CD4-positive, CD25-positive, alpha-beta regulatory T cell (primary cell): Measurements from ENCODE around the gene ETV6. TPM values are rescaled to one million over a fixed set of nuclear protein-coding genes. Genes with fewer than 3 reads are reported as not detected.

Source experiments
- ATAC-seq, 2 donors: fragments of 150-1000 bp; cut with Tn5 transposase; one replicate each; pipeline ENCODE4 v1.10.0; 2021; ENCODE audit warnings: low read depth in 2 of 2, moderate number of reproducible peaks in 2 of 2, moderate library complexity in 1 of 2
- DNase-seq, 3 donors: peaks; one replicate each; pipeline versions ENCODE4 v3.0.0 to v3.0.0-alpha.2; 2012 to 2022; ENCODE audit warnings: mixed read lengths in 1 of 3
- H3K27ac ChIP-seq: one replicate; pipeline ENCODE4 v1.7.0; 2013; ENCODE audit warnings: mild to moderate bottlenecking, low read length; ENCODE audit not compliant: insufficient read depth, poor library complexity, severe bottlenecking
- H3K27me3 ChIP-seq: one replicate; pipeline ENCODE4 v1.7.0; 2013; ENCODE audit warnings: low read length; ENCODE audit not compliant: control insufficient read depth, insufficient read depth
- H3K36me3 ChIP-seq: one replicate; pipeline ENCODE4 v1.7.0; 2013; ENCODE audit warnings: mild to moderate bottlenecking, low read length, moderate library complexity; ENCODE audit not compliant: control insufficient read depth, insufficient read depth
- H3K4me1 ChIP-seq: 2 replicates; pipeline ENCODE4 v1.7.0; 2013; ENCODE audit warnings: mild to moderate bottlenecking, low read length; ENCODE audit not compliant: insufficient read depth, control insufficient read depth, poor library complexity, severe bottlenecking
- H3K4me3 ChIP-seq: one replicate; pipeline ENCODE4 v1.7.0; 2013; ENCODE audit warnings: low read depth, mild to moderate bottlenecking, low read length, moderate library complexity
- H3K9me3 ChIP-seq, 2 experiments: 1 replicate in 1 of 2; 2 replicates in 1 of 2; pipeline ENCODE4 v1.7.0; 2013; ENCODE audit warnings: low read length in 2 of 2, mild to moderate bottlenecking in 1 of 2, moderate library complexity in 1 of 2; ENCODE audit not compliant: control insufficient read depth in 2 of 2
- H3K27ac Mint-ChIP-seq, 3 donors: one replicate each; pipeline ENCODE4 v1.8.0; 2020 to 2022; ENCODE audit warnings: mild to moderate bottlenecking in 3 of 3, mixed read lengths in 3 of 3, moderate library complexity in 2 of 3
- H3K27me3 Mint-ChIP-seq: one replicate; pipeline ENCODE4 v1.8.0; 2022; ENCODE audit warnings: mild to moderate bottlenecking, mixed read lengths
- H3K36me3 Mint-ChIP-seq: one replicate; pipeline ENCODE4 v1.8.0; 2020; ENCODE audit warnings: mixed read lengths
- H3K4me1 Mint-ChIP-seq, 4 donors: one replicate each; pipeline ENCODE4 v1.8.0; 2020 to 2022; ENCODE audit warnings: mixed read lengths in 4 of 4, mild to moderate bottlenecking in 1 of 4
- H3K4me3 Mint-ChIP-seq, 4 donors: one replicate each; pipeline ENCODE4 v1.8.0; 2020 to 2022; ENCODE audit warnings: mild to moderate bottlenecking in 4 of 4, mixed read lengths in 4 of 4, moderate library complexity in 3 of 4
- H3K9me3 Mint-ChIP-seq, 7 donors: one replicate each; pipeline ENCODE4 v1.8.0; 2020 to 2022; ENCODE audit warnings: mixed read lengths in 7 of 7, mild to moderate bottlenecking in 3 of 7, moderate library complexity in 2 of 7
- polyA plus RNA-seq, 4 donors: library from polyadenylated mRNA; unstranded; fragments of 300-500 nt; fragmentation: Illumina TruSeq; gene quantifications; one replicate each; pipeline ENCODE4 v1.2.3, GENCODE V29; 2021
- total RNA-seq: library from RNA; stranded (reverse); gene quantifications from one replicate; pipeline ENCODE4 v1.2.3, GENCODE V29; 2022

The ETV6 gene
- total and polyA plus RNA-seq, 5 donors from 2014 or later: 2.5 to 62.5 (median 4.1) TPM

- Mint-ChIP-seq H3K9me3 (no peaks in the 10 kb centered on the region), H3K4me3 (no peak overlapping the region), H3K4me1 (peaks cover 12 to 27% (median 24%) of the 10 kb centered on the region in 4 donors), H3K27ac (no peak overlapping the region), H3K27me3 (no peaks in the 10 kb centered on the region), H3K36me3 (peaks cover 28% of the 10 kb centered on the region)
- ATAC-seq (no peak), DNase-seq (no peak)
- peaks cover 7% of the 10 kb centered on the region for H3K4me1 ChIP-seq
- no peaks in the 10 kb centered on the region for H3K27me3 ChIP-seq
- H3K27ac ChIP-seq: no peak overlapping the region
- no peak overlapping the region for H3K4me3 ChIP-seq
- H3K36me3 ChIP-seq: peaks cover 20% of the 10 kb centered on the region
- H3K9me3 ChIP-seq: no peaks in the 10 kb centered on the region
Measured at GRCh38 chr12:11757531-11757930, 108.1 kb downstream of the ETV6 start.

GRCh38 chr12:11758087-11758486 lies 108.6 kb downstream of the ETV6 start:
- H3K27me3 ChIP-seq: no peaks in the 10 kb centered on the region
- no peak for DNase-seq
- H3K27ac ChIP-seq: no peak overlapping the region
- no peaks in the 10 kb centered on the region for H3K9me3 Mint-ChIP-seq
- H3K4me1 Mint-ChIP-seq: peaks cover 12 to 31% (median 26%) of the 10 kb centered on the region in 4 donors
- peaks cover 20% of the 10 kb centered on the region for H3K36me3 ChIP-seq
- no peak overlapping the region for H3K4me3 ChIP-seq
- no peak overlapping the region for H3K4me3 Mint-ChIP-seq
- ATAC-seq: no peak
- peaks cover 9% of the 10 kb centered on the region for H3K4me1 ChIP-seq
- H3K36me3 Mint-ChIP-seq: peaks cover 25% of the 10 kb centered on the region
- H3K9me3 ChIP-seq: no peaks in the 10 kb centered on the region
- peak overlapping the region in 2 of 3 donors; percentile 74 to 89 for H3K27ac Mint-ChIP-seq
- H3K27me3 Mint-ChIP-seq: no peaks in the 10 kb centered on the region

GRCh38 chr12:11758510-11759493 lies 109.3 kb downstream of the ETV6 start:
- Histone ChIP-seq H3K4me3 (no peak overlapping the region), H3K9me3 (no peaks in the 10 kb centered on the region), H3K27me3 (no peaks in the 10 kb centered on the region), H3K4me1 (peaks cover 9% of the 10 kb centered on the region), H3K27ac (no peak overlapping the region), H3K36me3 (peaks cover 14% of the 10 kb centered on the region)
- peaks cover 18% of the 10 kb centered on the region for H3K36me3 Mint-ChIP-seq
- peaks cover 14 to 33% (median 28%) of the 10 kb centered on the region in 4 donors for H3K4me1 Mint-ChIP-seq
- H3K27me3 Mint-ChIP-seq: no peaks in the 10 kb centered on the region
- no peaks in the 10 kb centered on the region for H3K9me3 Mint-ChIP-seq
- H3K27ac Mint-ChIP-seq: peak overlapping the region; percentile 53 to 89 (median 74)
- H3K4me3 Mint-ChIP-seq: peak overlapping the region in 2 of 4 donors; percentile 7 to 64
- peak in 1 of 2 donors; percentile 47 for ATAC-seq
- peak in 2 of 3 donors; percentile 2 to 23 for DNase-seq

GRCh38 chr12:11759494-11759878 lies 110.0 kb downstream of the ETV6 start:
- Histone ChIP-seq H3K4me1 (peaks cover 9% of the 10 kb centered on the region), H3K9me3 (no peaks in the 10 kb centered on the region), H3K27ac (no peak overlapping the region), H3K4me3 (no peak overlapping the region), H3K27me3 (no peaks in the 10 kb centered on the region), H3K36me3 (peaks cover 7% of the 10 kb centered on the region)
- DNase-seq (no peak), ATAC-seq (no peak)
- Mint-ChIP-seq H3K9me3 (no peaks in the 10 kb centered on the region), H3K4me1 (peaks cover 14 to 36% (median 28%) of the 10 kb centered on the region in 4 donors), H3K36me3 (peaks cover 12% of the 10 kb centered on the region), H3K27me3 (no peaks in the 10 kb centered on the region), H3K4me3 (peak overlapping the region in 1 of 4 donors; percentile 64), H3K27ac (peak overlapping the region in 2 of 3 donors; percentile 27 to 74)

- no peaks in the 10 kb centered on the region for H3K27me3 Mint-ChIP-seq
- ATAC-seq (no peak), DNase-seq (no peak)
- peaks cover 13 to 40% (median 28%) of the 10 kb centered on the region in 4 donors for H3K4me1 Mint-ChIP-seq
- no peaks in the 10 kb centered on the region for H3K9me3 Mint-ChIP-seq
- H3K9me3 ChIP-seq: no peaks in the 10 kb centered on the region
- peaks cover 8% of the 10 kb centered on the region for H3K36me3 Mint-ChIP-seq
- H3K4me3 ChIP-seq: no peak overlapping the region
- peaks cover 7% of the 10 kb centered on the region for H3K36me3 ChIP-seq
- peak overlapping the region in 1 of 3 donors; percentile 27 for H3K27ac Mint-ChIP-seq
- peaks cover 9% of the 10 kb centered on the region for H3K4me1 ChIP-seq
- no peak overlapping the region for H3K4me3 Mint-ChIP-seq
- no peak overlapping the region for H3K27ac ChIP-seq
- H3K27me3 ChIP-seq: no peaks in the 10 kb centered on the region
Measured at GRCh38 chr12:11759899-11760298, 110.4 kb downstream of the ETV6 start.

GRCh38 chr12:11761869-11762567 lies 112.5 kb downstream of the ETV6 start:
- Histone ChIP-seq H3K36me3 (peaks cover 4% of the 10 kb centered on the region), H3K4me1 (peaks cover 29% of the 10 kb centered on the region), H3K27ac (no peak overlapping the region), H3K9me3 (no peaks in the 10 kb centered on the region), H3K27me3 (no peaks in the 10 kb centered on the region), H3K4me3 (peak overlapping the region; percentile 14)
- Mint-ChIP-seq H3K27me3 (no peaks in the 10 kb centered on the region), H3K9me3 (no peaks in the 10 kb centered on the region), H3K4me3 (no peak overlapping the region), H3K27ac (peak overlapping the region; percentile 4 to 29 (median 17)), H3K36me3 (no peaks in the 10 kb centered on the region), H3K4me1 (peaks cover 24 to 61% (median 46%) of the 10 kb centered on the region in 4 donors)
- no peak for ATAC-seq
- no peak for DNase-seq

GRCh38 chr12:11762723-11763326 lies 113.4 kb downstream of the ETV6 start:
- Histone ChIP-seq H3K4me3 (peak overlapping the region; percentile 14), H3K4me1 (peaks cover 33% of the 10 kb centered on the region), H3K36me3 (peaks cover 4% of the 10 kb centered on the region), H3K9me3 (no peaks in the 10 kb centered on the region), H3K27me3 (no peaks in the 10 kb centered on the region), H3K27ac (no peak overlapping the region)
- Mint-ChIP-seq H3K4me1 (peaks cover 32 to 69% (median 54%) of the 10 kb centered on the region in 4 donors), H3K27ac (peak overlapping the region in 2 of 3 donors; percentile 17 to 59), H3K36me3 (no peaks in the 10 kb centered on the region), H3K27me3 (no peaks in the 10 kb centered on the region), H3K4me3 (peak overlapping the region in 1 of 4 donors; percentile 4), H3K9me3 (no peaks in the 10 kb centered on the region)
- DNase-seq: no peak
- no peak for ATAC-seq
